ENCODE results near the gene SPEF1. TPM values are rescaled to one million over a fixed set of nuclear protein-coding genes. Genes with fewer than 3 reads are reported as not detected.

The SPEF1 gene
- total and polyA plus RNA-seq, 7 donors, result 0.12 to 1.7 (median 0.24) TPM; not detected in 3

GRCh38 chr20:3785240-3786125 lies 4.2 kb upstream of the SPEF1 start:
- WGBS, 3 donors, result 10 to 16% (median 13%) methylated on average over 53 to 79 of the region's 79 CpGs

GRCh38 chr20:3784863-3785239 lies 3.6 kb upstream of the SPEF1 start:
- TF ChIP-seq CTCF (IDR thresholded peaks at IDR 0.05), result no peak
- Histone ChIP-seq H3K4me1 (peaks cover 35% of the 10 kb centered on the region), H3K9me3 (no peaks in the 10 kb centered on the region), H3K27me3 (ENCODE audit: insufficient read depth in 3 of 3, low read length in 2 of 3) (no peaks in the 10 kb centered on the region), H3K36me3 (ENCODE audit: insufficient read depth in 1 of 2, low read depth in 1 of 2) (peaks cover 0 to 4% of the 10 kb centered on the region in 2 donors), H3K4me3 (peak overlapping the region; percentile 79), H3K27ac (peak overlapping the region; percentile 16)
- peak in 1 of 2 donors; percentile 32 for DNase-seq
- ATAC-seq, result no peak
- intact Hi-C loops (cut with DNase I), result loop anchor here (5.0 to 10.0 kb wide), 4 partner anchors 37 to 302 kb away; partner anchors contain the start of gene AP5S1 (in 1 of the 2)
- 61 to 71% (median 65%) methylated on average over 6 of the region's 6 CpGs for WGBS, 3 donors

More at GRCh38 chr20:3785240-3786125, 4.2 kb upstream of the SPEF1 start:
- ATAC-seq (peak in 3 of 4 donors; percentile 5 to 10 (median 6)), DNase-seq (peak; percentile 43 to 64)
- Histone ChIP-seq H3K27ac (peak overlapping the region; percentile 82), H3K27me3 (ENCODE audit: insufficient read depth in 3 of 3, low read length in 2 of 3) (no peaks in the 10 kb centered on the region), H3K36me3 (ENCODE audit: insufficient read depth in 1 of 2, low read depth in 1 of 2) (peaks cover 0 to 4% of the 10 kb centered on the region in 2 donors), H3K4me3 (peak overlapping the region; percentile 79), H3K4me1 (peaks cover 35% of the 10 kb centered on the region), H3K9me3 (no peaks in the 10 kb centered on the region)
- TF ChIP-seq CTCF (IDR thresholded peaks at IDR 0.05), result no peak
- intact Hi-C loops (cut with DNase I), result loop anchor here (2.0 to 10.0 kb wide), 5 partner anchors 37 to 302 kb away; partner anchors contain the start of genes AP5S1 (in 1 of the 2) and MAVS (in 1 of the 2)

- whole genome bisulfite sequencing, 3 donors, result 51 to 52% (median 52%) methylated on average over 15 to 17 of the region's 17 CpGs
Observed at GRCh38 chr20:3784216-3784853, 3.1 kb upstream of the SPEF1 start.

More at GRCh38 chr20:3784216-3784853, 3.1 kb upstream of the SPEF1 start:
- Histone ChIP-seq H3K4me3 (peak overlapping the region; percentile 79), H3K9me3 (no peaks in the 10 kb centered on the region), H3K27me3 (ENCODE audit: insufficient read depth in 3 of 3, low read length in 2 of 3) (no peaks in the 10 kb centered on the region), H3K27ac (peak overlapping the region; percentile 16), H3K4me1 (peaks cover 35% of the 10 kb centered on the region), H3K36me3 (ENCODE audit: insufficient read depth in 1 of 2, low read depth in 1 of 2) (peaks cover 0 to 4% of the 10 kb centered on the region in 2 donors)
- ATAC-seq (no peak), DNase-seq (peak in 1 of 2 donors; percentile 53)
- no peak for TF ChIP-seq CTCF (IDR thresholded peaks at IDR 0.05)
- intact Hi-C loops (cut with DNase I), result loop anchor here in 1 of 2 donors (10.0 kb wide), 1 partner anchor 300 kb away; no protein-coding TSS in a partner anchor

Data from psoas muscle (tissue), 8 donors.